ENCODE measurements around the gene CPTP.

CPTP gene

DNA sequence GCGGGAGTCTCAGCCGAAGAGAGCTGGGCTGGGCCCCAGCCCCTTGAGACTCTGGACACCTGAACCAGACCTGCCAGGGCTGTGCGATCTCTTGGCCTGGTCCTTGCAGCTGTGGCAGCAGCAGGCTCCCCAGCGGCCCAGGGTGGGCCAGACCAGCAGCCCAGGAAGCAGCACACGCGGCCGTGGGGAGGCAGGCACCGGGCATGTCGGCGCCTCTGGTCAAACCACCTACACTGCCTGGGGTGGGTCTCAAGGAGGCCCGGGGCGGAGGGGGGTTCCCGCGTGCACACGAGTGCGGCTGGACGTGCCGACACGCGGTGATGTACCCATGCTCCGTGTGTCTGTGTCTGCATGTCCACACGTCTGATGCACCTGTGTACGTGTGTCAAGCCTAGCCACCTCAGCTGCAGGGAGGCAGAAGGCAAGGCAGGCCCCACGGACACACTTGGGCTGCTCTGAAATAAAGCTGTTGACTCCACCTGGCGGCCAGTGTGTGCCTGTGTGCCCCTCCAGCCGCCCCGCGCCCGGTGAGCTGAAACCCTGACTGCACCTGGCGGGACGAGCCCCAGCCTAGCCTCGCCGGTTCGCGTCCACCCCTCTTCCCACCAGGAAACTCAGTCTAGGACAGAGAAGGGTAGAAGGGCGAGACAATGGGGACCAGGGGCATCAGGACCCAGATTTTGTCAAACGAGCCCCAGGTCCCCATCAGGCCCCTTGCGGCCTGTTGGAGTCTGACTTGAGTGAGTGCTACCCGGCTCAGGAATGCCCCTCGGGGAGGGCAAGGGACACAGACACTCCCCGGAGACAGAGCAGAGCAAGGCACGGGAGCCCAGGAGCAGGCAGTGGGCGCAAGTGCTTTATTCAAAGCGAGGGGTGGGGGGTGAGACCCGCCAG, 32.8 kb upstream of the CPTP start:
- no peak overlapping the region for H3K4me3 ChIP-seq (ENCODE audit: low read length)
- peak; percentile 45 for DNase-seq (ENCODE audit: low read depth, low spot score)

- no peak for DNase-seq (ENCODE audit: low read depth, low spot score)
- no peak overlapping the region for H3K4me3 ChIP-seq (ENCODE audit: low read length)
Observed at GRCh38 chr1:1292442-1292779, 32.2 kb upstream of the CPTP start.

DNA sequence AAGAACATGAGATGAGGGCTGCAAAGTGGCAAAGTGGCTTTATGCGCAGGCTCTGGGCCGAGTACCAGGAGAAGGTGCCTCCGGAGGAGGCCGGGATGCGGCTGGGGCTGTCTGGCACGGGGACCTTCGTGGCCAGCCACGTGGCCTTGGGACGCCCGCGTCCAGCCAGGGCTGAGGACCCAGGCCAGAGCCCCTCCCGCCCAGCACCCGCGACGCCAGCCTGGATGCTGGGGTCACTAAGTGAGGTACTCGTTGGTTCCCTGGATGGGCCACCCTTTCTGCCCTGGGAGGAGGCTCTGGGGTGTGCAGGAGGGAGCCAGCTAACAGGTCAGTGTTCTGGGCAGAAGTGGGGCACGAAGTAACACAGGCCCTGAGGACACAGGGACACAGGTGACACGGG, 31.8 kb upstream of the CPTP start:
- DNase-seq (ENCODE audit: low read depth, low spot score): no peak

GRCh38 chr1:1293263-1294249, 31.0 kb upstream of the CPTP start:
- no peak overlapping the region for H3K4me3 ChIP-seq (ENCODE audit: low read length)
- no peak for DNase-seq (ENCODE audit: low read depth, low spot score)

More for the DNA sequence above, 31.8 kb upstream of the CPTP start:
- no peak overlapping the region for H3K4me3 ChIP-seq (ENCODE audit: low read length)

GRCh38 chr1:1294250-1294890, 30.2 kb upstream of the CPTP start:
- no peak overlapping the region for H3K4me3 ChIP-seq (ENCODE audit: low read length)
- no peak for DNase-seq (ENCODE audit: low read depth, low spot score)

- DNase-seq (ENCODE audit: low read depth, low spot score): no peak
- no peak overlapping the region for H3K4me3 ChIP-seq (ENCODE audit: low read length)
Observed at GRCh38 chr1:1295154-1295923, 29.3 kb upstream of the CPTP start.

DNA sequence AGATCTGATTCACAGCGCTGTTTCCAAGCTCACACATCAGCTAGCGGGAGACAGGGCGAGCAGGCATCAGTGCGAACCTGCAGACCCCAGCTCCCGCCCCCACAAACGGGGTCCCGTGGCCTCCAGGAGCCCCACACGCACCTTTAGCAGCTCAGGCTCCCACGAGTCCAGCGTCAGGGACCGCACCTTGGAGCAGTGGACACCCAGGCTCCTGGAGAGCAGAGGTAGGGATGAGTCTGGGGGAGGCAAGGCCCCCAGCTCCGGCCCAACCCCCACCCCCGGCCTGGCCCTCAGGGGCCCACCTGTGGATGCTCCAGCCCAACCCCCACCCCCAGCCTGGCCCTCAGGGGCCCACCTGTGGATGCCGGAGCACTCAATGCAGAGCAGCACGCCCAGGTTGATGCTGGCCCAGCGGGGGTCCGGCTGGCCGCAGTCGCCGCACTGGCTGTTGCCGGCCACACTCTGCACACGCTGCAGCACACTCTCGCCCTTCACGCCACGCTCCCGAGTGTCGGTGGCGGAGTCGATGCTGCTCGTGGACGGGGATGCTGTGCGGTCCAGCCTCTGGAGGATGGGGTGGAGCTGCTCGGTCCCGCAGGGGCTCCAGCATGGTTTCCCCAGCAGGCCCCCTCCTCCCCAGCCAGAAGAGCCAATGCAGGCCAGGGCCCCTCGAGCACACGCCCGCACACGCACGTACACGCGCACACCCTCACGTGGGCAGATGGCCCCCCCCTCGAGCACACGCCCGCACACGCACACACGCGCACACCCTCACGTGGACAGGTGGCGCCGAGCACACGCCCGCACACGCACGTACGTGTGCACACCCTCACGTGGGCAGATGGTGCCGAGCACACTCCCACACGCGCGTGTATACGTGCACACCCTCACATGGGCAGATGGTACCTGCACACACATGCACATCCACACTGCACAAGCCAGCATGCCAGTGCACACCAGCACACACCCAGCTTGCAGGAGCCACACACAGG, 28.2 kb upstream of the CPTP start:
- no peak overlapping the region for H3K4me3 ChIP-seq (ENCODE audit: low read length)
- no peak for DNase-seq (ENCODE audit: low read depth, low spot score)

DNA sequence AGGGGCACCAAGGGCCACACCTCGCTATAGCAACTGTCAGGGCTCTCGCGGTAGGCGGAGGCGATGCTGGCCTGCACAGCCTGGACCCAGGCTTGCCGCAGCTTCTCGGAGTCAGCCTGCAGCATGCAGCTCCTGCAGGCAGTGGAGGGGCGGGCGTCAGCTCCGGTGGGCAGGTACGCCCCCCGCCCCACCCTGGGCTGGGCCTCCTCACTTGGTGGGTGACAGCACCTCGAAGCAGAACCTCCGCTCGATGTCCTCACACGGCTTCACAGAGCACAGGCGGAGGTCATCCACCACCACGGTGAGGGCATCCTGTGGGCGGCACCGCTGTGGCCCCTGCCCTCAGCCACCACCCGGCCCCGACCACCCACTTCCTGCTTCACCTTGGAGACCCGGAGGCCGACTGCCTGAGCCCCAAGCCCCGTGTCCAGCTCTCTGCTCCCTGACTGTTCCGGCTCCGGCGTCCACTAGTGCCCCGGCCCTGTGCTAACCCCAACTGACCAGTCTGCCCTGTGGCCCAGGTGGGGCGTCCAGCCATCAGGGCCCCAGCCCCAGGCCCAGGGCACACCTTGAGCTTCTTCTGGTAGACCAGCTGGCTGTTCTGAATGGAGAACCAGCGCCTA, 26.7 kb upstream of the CPTP start:
- H3K4me3 ChIP-seq (ENCODE audit: low read length): no peak overlapping the region
- no peak for DNase-seq (ENCODE audit: low read depth, low spot score)

DNA sequence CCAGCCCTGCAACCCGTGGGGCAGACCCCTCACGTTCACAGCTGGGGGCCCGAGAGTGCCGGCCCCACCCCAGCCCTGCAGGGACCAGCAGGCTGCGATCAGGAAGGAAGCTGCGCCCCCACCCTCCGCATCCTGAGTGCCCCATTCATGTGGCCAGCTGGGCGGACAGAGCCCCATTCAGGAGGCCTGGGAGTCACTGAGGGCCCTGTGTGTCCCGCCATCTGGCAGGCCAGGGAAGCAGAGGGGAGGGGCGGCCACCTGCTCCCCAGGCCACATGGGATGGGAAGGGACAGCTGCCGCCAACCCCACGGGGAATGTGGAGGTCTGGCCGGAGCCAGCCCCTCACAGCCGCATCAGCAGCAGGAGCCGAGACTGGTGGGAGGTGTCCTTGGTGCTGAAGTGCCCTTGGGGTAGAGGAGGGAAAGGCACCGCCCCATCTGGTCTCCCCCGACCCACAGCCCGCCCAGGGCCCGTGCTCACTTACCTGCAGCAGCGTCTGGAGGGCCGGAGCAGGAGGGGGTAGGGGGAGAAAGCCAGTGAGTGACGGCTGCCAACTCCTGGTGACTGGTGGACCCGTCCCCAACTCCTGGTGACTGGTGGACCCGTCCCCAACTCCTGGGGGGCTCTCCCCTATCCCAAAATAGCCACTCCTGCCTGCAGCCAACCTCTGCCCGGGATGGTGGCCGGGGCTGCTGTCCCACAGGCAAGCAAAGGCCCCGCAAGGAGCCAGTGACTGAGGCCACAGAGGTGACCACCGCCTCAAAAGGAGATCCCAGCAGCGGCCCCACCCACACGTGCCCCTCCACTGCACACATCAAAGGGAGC, 25.5 kb upstream of the CPTP start:
- no peak overlapping the region for H3K4me3 ChIP-seq (ENCODE audit: low read length)
- no peak for DNase-seq (ENCODE audit: low read depth, low spot score)

DNA sequence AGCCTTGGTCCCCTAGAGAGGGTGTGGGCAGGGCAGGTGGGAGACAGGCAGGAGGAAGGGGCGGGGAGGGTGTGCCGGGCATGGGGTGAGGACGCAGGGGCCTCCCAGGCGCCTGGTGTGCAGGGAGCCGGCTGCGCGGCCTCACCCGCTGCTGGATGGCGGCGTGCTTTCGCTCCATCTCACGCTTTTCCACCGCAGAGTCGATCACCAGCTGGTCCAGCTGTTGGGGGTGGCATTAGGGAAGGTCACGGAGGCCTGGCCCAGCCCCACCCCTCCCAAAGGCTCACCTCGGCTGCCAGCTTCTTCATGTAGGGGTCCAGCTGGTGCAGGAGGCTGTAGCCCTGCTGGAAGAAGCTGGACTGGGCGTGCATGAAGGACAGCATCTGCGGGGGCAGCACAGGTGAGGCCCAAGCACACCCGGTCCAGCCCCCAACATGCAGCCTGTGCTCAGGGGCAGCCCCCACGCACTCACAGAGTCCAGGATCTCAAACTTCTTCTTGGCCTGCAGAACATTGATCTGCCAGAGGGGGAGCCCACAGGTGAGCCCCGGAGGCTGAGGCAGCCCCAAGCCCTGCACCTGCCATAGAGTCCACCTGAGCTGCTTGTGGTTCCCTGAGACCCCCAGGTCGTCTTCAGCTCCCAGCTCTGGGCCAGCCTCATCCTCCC, 24.8 kb upstream of the CPTP start:
- no peak for DNase-seq (ENCODE audit: low read depth, low spot score)
- no peak overlapping the region for H3K4me3 ChIP-seq (ENCODE audit: low read length)

GRCh38 chr1:1300352-1300739, 24.3 kb upstream of the CPTP start:
- H3K4me3 ChIP-seq (ENCODE audit: low read length): no peak overlapping the region
- no peak for DNase-seq (ENCODE audit: low read depth, low spot score)

- no peak overlapping the region for H3K4me3 ChIP-seq (ENCODE audit: low read length)
- DNase-seq (ENCODE audit: low read depth, low spot score): no peak
Observed at GRCh38 chr1:1302006-1302430, 22.6 kb upstream of the CPTP start.

- DNase-seq (ENCODE audit: low read depth, low spot score): no peak
- no peak overlapping the region for H3K4me3 ChIP-seq (ENCODE audit: low read length)
Observed at GRCh38 chr1:1302951-1303509, 21.6 kb upstream of the CPTP start.

DNA sequence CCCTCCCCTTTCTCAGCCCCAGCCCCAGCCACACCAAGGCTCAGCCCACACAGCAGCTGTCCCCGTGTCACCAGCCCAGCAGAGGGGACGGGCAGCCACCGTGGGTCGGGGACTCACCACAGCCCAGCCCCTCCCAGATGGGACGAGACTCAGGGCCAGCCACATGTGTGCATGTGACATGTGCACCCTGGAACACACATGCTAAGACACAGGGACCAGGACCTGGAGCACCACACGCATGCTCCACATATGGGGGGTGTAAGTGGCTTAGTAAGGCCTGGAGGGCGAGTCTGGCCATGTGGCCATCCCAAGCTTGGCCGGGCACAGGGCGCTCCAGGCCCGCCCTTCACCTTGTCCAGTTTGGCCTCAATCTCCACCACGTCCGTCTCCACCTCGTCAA, 20.9 kb upstream of the CPTP start:
- no peak overlapping the region for H3K4me3 ChIP-seq (ENCODE audit: low read length)
- DNase-seq (ENCODE audit: low read depth, low spot score): no peak

DNA sequence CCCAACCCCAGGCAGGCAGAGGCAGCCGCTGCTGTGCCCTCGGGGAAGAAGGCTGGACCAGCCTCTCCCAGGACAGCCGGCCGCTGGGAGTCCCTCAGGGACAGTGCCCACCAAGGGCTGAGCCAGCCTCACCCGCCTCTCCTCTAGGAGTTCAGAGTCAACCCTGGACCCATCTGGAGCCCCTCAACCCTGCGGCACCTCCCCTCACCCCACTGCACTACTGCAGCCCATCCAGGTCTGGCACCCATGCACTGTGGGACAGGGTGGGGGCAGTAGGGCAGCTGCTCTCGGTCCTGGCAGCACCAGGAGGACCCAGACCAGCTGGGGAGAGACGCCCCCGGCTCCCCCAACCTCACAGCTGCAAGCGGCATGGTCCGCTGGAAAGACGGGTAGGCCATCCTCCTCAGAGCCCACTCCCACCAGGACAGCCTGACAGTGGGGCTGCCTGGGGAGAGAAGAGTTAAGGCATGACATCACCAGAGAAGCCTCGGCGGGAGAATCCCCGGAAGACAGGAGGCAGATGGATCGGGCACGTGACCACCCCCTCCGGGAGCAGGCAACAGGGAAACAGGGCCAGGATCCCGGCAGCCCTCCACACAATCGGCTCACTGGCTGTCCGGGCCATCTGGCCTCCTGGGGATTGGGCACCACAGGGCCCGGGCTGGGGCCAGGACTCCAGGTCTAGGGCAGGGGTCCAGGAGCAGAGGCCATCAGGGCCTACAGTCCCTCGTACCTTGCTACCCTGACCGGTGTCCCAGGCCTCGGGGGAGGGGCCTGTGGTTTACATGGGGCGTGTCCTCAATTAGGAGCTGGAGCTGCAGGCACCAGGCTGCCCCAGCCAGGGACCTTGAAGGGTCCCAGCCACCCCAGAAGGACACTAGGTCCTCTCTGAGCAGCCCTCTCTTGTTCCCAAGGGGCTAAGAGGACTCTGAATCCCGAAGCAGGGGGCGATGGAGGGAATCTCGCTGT, 20.0 kb upstream of the CPTP start:
- DNase-seq (ENCODE audit: low read depth, low spot score): no peak
- H3K4me3 ChIP-seq (ENCODE audit: low read length): peak overlapping the region; percentile 81
